ENCODE results near the gene RPS6KL1.

RPS6KL1 gene

DNA sequence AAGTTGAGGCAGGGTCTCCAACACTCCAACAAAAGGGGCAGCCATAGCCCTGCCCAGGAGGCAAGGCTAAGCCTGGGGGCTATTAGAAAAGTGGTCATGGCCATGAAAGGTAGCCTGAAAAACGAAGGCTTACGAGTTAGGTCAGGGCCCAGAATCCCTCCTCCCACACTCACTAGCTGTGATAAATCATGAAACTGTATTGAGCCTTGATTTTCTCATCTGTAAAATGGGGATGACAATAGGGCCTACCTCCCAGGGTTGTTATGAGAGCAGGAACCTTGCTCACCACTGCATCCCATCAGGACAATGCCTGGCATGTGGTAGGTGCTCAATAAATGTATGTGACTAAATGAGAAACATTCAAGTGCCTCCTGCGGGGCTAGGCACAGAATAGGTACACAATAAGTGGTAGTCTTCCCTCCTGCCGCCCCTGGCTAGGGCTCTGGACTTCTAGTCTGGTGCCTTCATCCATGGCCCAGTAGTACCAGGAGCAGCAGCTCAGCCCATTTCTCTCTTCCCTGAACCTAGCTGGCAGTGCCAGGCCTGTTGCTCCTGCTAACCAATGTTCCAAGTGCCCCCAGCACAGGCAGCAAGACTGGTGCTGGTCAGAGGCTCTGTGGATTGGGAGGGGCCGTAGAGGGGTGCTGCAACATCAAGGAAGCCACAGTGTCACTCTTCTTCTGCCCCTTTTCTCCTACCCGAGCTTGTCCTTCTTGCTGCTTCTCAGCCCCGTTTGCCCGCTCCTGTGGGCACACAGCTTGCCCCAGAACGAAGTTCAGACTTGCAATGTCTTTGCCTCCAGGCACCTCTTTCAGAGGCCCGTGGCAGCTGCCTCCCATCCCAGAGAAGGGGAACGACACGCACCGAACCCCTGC lies 24.5 kb upstream of the RPS6KL1 start:
- DNase-seq, result no peak
- H3K27ac ChIP-seq, result peak overlapping the region; percentile 67 to 79
- peaks cover 8 to 36% (median 29%) of the 10 kb centered on the region in 3 donors for H3K36me3 ChIP-seq
- H3K27me3 ChIP-seq, result no peaks in the 10 kb centered on the region
- intact Hi-C loops (cut with DNase I; ENCODE audit: low total_unique reads), result loop anchor here (2.0 to 5.0 kb wide), 2 partner anchors 65 to 135 kb away; no protein-coding TSS in a partner anchor
- no peaks in the 10 kb centered on the region for H3K9me3 ChIP-seq
- peaks cover 0 to 57% (median 45%) of the 10 kb centered on the region in 4 donors for H3K4me1 ChIP-seq
- no peak for TF ChIP-seq CTCF (IDR thresholded peaks at IDR 0.05)
- no peak overlapping the region for H3K4me3 ChIP-seq

- TF ChIP-seq CTCF (IDR thresholded peaks at IDR 0.05), result no peak
- Histone ChIP-seq H3K36me3 (peaks cover 8 to 42% (median 37%) of the 10 kb centered on the region in 3 donors), H3K27ac (peak overlapping the region; percentile 67 to 79), H3K4me1 (peaks cover 0 to 57% (median 45%) of the 10 kb centered on the region in 4 donors), H3K27me3 (no peaks in the 10 kb centered on the region), H3K9me3 (no peaks in the 10 kb centered on the region), H3K4me3 (peak overlapping the region in 1 of 2 donors; percentile 12)
- peak; percentile 24 to 82 for DNase-seq
- intact Hi-C loops (cut with DNase I; ENCODE audit: low total_unique reads), result loop anchor here (5.0 kb wide), 1 partner anchor 66 kb away; no protein-coding TSS in a partner anchor
These were observed 23.7 kb upstream of the RPS6KL1 start for GRCh38 chr14:74946659-74947281.

DNA sequence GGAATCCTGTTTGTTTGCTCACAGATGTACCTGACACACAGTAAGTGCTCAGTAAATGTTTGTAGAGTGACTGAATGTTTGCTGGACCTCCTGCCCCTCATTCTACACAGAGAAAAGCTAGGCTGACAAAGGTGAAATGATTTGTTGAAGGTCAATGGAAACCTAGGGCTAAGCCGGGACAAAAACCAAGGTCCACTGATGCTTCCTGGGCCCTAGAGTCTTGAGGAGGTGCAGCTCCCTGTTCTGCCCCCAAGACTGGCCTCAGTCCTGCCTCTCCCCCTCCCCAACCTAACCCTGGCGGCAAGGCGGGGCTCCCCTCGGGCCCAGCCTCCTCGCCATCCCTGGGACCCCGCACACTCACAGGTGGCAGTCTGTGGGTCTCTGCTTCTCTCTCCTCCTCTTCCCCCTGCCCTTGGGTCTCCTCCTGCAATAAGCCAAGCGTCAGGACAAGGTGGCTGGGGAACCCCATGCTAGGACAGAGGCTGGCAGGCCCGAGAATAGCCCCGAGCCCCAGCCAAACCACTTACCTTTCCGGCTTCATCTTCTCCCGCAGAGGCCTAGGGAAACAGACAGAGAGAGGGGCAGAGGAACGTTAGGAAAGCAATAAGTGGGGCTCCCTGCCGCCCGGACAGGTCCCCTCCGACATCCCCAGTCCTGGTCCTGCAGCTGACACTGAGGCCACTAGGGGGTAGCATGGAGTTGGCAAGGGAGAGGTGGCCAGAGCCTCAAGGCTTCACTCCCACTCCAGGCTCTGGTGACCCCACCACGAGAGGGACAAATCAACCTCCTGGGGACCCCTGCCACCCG lies 23.0 kb upstream of the RPS6KL1 start:
- peak; percentile 75 to 87 for DNase-seq
- peak overlapping the region in 1 of 2 donors; percentile 12 for H3K4me3 ChIP-seq
- H3K9me3 ChIP-seq, result no peaks in the 10 kb centered on the region
- H3K27ac ChIP-seq, result peak overlapping the region; percentile 67 to 79
- peaks cover 0 to 57% (median 45%) of the 10 kb centered on the region in 4 donors for H3K4me1 ChIP-seq
- H3K27me3 ChIP-seq, result no peaks in the 10 kb centered on the region
- peak; percentile 91 to 93 for TF ChIP-seq CTCF (IDR thresholded peaks at IDR 0.05)
- H3K36me3 ChIP-seq, result peaks cover 8 to 42% (median 38%) of the 10 kb centered on the region in 3 donors
- intact Hi-C loops (cut with DNase I; ENCODE audit: low total_unique reads), result loop anchor here (5.0 kb wide), 1 partner anchor 66 kb away; no protein-coding TSS in a partner anchor

- Histone ChIP-seq H3K27me3 (no peaks in the 10 kb centered on the region), H3K4me1 (peaks cover 0 to 57% (median 46%) of the 10 kb centered on the region in 4 donors), H3K4me3 (no peak overlapping the region), H3K27ac (peak overlapping the region; percentile 67 to 79), H3K9me3 (no peaks in the 10 kb centered on the region), H3K36me3 (peaks cover 8 to 42% (median 38%) of the 10 kb centered on the region in 3 donors)
- intact Hi-C loops (cut with DNase I; ENCODE audit: low total_unique reads), result loop anchor here (5.0 kb wide), 1 partner anchor 67 kb away; no protein-coding TSS in a partner anchor
- DNase-seq, result peak in 1 of 2 donors; percentile 21
- TF ChIP-seq CTCF (IDR thresholded peaks at IDR 0.05), result peak in 1 of 2 experiments; percentile 14
These were observed 22.3 kb upstream of the RPS6KL1 start for GRCh38 chr14:74945261-74945851.

GRCh38 chr14:74942608-74943007 lies 19.5 kb upstream of the RPS6KL1 start:
- no peaks in the 10 kb centered on the region for H3K27me3 ChIP-seq
- intact Hi-C loops (cut with DNase I; ENCODE audit: low total_unique reads), result no loop called here
- H3K27ac ChIP-seq, result peak overlapping the region; percentile 81 to 90
- DNase-seq, result peak in 1 of 2 donors; percentile 67
- H3K36me3 ChIP-seq, result peaks cover 0 to 22% (median 17%) of the 10 kb centered on the region in 3 donors
- H3K9me3 ChIP-seq, result no peaks in the 10 kb centered on the region
- no peak overlapping the region for H3K4me3 ChIP-seq
- peaks cover 0 to 67% (median 57%) of the 10 kb centered on the region in 4 donors for H3K4me1 ChIP-seq
- no peak for TF ChIP-seq CTCF (IDR thresholded peaks at IDR 0.05)

Data from tibial artery (tissue), 4 donors.